Choroid plexus epithelial cell (primary cell): ENCODE results near the gene MILR1.

ENCODE experiments used
- DNase-seq: peaks from one replicate; pipeline ENCODE4 v3.0.0-alpha.2; 2010; ENCODE audit warnings: low read depth
- H3K4me3 ChIP-seq: 2 replicates; pipeline ENCODE4 v1.5.1; 2011; ENCODE audit warnings: low read depth, mild to moderate bottlenecking, control low read depth, low read length, moderate library complexity
- TF ChIP-seq, protein P1 (sequence below): conservative IDR thresholded peaks from 2 replicates; pipeline ENCODE4 v1.5.1; 2011; ENCODE audit warnings: low read depth, mild to moderate bottlenecking, control low read depth, inconsistent platforms, low read length, moderate library complexity

The MILR1 gene

GRCh38 chr17:64443086-64443760 is 5.7 kb upstream of the MILR1 start:
- no peak overlapping the region for H3K4me3 ChIP-seq
- no peak for DNase-seq
- TF ChIP-seq, protein P1, sequence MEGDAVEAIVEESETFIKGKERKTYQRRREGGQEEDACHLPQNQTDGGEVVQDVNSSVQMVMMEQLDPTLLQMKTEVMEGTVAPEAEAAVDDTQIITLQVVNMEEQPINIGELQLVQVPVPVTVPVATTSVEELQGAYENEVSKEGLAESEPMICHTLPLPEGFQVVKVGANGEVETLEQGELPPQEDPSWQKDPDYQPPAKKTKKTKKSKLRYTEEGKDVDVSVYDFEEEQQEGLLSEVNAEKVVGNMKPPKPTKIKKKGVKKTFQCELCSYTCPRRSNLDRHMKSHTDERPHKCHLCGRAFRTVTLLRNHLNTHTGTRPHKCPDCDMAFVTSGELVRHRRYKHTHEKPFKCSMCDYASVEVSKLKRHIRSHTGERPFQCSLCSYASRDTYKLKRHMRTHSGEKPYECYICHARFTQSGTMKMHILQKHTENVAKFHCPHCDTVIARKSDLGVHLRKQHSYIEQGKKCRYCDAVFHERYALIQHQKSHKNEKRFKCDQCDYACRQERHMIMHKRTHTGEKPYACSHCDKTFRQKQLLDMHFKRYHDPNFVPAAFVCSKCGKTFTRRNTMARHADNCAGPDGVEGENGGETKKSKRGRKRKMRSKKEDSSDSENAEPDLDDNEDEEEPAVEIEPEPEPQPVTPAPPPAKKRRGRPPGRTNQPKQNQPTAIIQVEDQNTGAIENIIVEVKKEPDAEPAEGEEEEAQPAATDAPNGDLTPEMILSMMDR, result no peak

DNA sequence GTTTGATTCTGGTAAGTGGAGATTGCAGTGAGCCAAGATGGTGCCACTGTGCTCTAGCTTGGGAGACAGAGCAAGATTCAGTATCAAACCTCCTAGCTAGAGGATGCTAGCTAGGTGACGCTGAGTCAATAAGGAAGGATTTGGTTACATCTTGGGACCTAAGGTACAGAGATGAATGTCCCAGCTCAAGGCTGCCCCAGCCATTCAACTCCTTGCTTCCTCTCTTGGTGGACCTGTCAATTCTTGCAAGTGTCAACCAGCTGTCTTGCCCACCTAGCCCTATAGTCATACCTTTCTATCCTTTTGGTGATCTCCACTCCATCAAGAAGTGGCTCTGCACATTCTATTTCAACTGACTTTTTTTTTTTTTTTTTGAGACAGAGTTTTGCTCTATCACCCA is 1.4 kb upstream of the MILR1 start:
- TF ChIP-seq, protein P1, result no peak
- no peak for DNase-seq
- H3K4me3 ChIP-seq, result no peak overlapping the region

- TF ChIP-seq, protein P1, result no peak
- peak; percentile 61 for DNase-seq
- H3K4me3 ChIP-seq, result no peak overlapping the region
Measured at GRCh38 chr17:64449545-64449944, 630 bp downstream of the MILR1 start.

DNA sequence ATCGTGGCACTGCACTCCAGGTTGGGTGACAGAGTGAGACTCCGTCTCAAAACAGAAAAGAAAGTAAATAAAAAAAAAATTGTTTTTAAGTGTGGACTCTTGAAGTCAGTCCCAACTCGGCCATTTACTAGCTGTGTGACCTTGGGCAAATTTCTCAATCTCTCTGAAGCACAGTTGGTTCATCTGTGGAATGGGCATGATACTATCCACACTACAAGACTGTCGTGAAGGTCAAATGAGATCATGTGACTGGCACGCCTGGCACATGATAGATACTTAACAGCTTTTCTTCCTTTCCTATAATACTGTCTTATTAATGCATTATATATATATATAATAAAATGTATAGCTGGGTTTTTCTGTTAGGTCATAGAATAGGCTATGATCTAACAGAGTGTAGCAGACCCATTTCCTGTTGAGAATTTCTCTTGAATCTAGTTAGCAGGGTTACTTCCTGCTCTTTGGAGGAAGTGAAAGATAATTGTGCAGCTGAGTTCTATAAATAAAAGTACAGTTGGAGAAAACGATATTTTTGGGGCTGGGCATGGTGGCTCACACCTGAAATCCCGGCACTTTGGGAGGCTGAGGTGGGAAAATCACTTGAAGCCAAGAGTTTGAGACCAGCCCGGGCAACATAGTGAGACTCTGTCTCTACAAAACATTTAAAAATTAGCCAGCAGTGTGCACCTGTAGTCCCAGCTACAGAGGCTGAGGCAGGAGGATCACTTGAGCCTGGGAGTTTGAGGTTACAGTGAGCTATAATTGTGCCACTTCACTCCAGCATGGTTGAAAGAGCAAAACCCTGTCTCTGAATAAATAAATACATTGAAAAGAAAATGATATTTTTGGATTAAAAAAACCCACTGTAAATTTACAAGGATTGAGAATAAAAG is 7.3 kb downstream of the MILR1 start:
- TF ChIP-seq, protein P1, result no peak
- H3K4me3 ChIP-seq, result no peak overlapping the region
- DNase-seq, result no peak

- no peak overlapping the region for H3K4me3 ChIP-seq
- TF ChIP-seq, protein P1, result no peak
- peak; percentile 94 for DNase-seq
Measured at GRCh38 chr17:64457156-64457555, 8.2 kb downstream of the MILR1 start.

GRCh38 chr17:64458756-64459155 is 9.8 kb downstream of the MILR1 start:
- TF ChIP-seq, protein P1, result no peak
- DNase-seq, result no peak
- H3K4me3 ChIP-seq, result no peak overlapping the region
